NK-92 (cell line): Measurements from ENCODE around the gene LMOD3.

ENCODE experiments used
- DNase-seq: peaks from one replicate; lab custom pipeline; 2025; ENCODE audit not compliant: unreplicated experiment; lab: John Stamatoyannopoulos, UW

Gene LMOD3

DNA sequence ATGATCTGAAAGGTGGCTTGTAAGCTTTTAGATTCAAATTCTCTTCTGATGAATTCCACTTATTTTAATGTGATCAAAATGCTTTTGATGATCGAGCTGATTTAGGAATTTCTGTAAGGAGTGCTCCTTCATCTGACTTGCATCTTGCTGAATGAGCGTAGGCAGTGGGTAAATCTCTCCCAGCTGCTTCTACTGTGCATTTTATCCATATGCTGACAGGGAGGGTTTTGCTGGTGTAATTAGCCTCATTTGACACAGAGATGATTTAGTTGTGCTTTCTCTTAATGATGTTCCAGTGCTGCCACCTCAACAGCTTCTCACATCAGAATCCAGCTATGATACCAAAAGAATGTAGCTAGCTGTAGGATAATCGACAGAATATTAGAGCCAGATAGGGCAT is 3.8 kb upstream of the LMOD3 start:
- DNase-seq, result no peak

GRCh38 chr3:69121950-69122349 is 445 bp downstream of the LMOD3 start:
- no peak for DNase-seq

GRCh38 chr3:69121513-69121912 is 882 bp downstream of the LMOD3 start:
- DNase-seq, result no peak

GRCh38 chr3:69120879-69121464 is 1.4 kb downstream of the LMOD3 start:
- peak; percentile 30 for DNase-seq

- DNase-seq, result no peak
Observed at GRCh38 chr3:69119681-69120080, 2.7 kb downstream of the LMOD3 start.

GRCh38 chr3:69119138-69119537 is 3.3 kb downstream of the LMOD3 start:
- no peak for DNase-seq

GRCh38 chr3:69118555-69118954 is 3.8 kb downstream of the LMOD3 start:
- no peak for DNase-seq

- DNase-seq, result no peak
Observed at GRCh38 chr3:69116897-69117296, 5.5 kb downstream of the LMOD3 start.

DNA sequence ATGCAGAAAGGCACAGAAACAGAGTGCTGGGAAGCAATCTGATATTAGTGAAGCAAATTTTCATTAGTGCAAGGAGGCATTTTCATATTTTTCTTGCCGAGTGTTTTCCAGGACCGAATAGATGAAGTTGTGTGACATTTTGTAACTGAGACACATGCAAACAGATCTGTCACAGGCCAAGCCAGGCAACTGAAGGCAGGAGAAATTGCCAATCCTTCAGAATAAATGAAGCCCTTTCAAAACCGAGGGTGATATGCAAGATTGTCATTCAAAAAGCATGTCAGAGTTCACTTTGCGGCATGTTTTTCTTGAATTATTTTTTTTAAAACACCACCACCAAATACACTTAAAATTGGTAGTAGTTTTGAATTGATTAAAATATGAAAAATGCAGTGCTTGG is 6.2 kb downstream of the LMOD3 start:
- DNase-seq, result no peak

GRCh38 chr3:69115731-69116130 is 6.7 kb downstream of the LMOD3 start:
- DNase-seq, result no peak

DNA sequence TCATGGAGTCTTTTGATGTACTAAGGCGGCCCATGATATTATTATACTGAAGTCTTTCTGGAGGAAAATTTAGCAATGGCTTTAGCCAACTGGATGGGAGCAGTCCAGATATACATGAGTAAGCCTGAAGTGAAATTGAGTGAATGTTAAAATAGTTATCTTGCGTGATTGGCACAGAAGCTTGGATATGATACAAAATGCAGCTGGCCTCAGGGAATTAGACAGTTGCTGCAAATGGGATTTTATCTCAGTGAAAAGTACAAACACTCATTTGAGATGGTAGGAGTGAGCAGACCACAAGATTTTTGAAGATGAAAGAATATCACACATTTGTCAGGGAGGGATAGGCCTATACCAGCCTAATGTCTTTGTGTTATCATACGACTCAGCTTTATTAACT is 8.9 kb downstream of the LMOD3 start:
- no peak for DNase-seq

GRCh38 chr3:69110941-69111546 is 11.4 kb downstream of the LMOD3 start:
- DNase-seq, result no peak

DNA sequence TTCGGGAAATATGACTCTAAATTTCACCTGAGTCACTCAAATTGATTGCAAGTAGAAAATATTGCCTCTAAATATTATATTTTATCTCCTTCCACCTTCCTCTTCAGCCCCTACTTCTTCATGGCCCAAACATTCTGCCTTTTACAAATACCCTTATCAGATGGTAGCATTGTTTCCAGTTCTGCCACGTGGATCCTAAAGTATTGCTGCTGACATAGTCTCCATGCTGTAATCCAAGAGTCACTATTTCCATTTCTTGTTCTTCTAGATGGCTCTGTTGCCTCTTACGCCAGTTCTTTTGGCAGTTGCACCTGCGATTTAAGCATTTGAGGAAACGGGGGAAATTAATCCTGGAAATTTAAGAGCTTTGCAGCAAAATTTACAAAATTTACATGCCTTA is 13.6 kb downstream of the LMOD3 start:
- no peak for DNase-seq

GRCh38 chr3:69107841-69108240 is 14.6 kb downstream of the LMOD3 start:
- no peak for DNase-seq

GRCh38 chr3:69105320-69105719 is 17.1 kb downstream of the LMOD3 start:
- no peak for DNase-seq

DNA sequence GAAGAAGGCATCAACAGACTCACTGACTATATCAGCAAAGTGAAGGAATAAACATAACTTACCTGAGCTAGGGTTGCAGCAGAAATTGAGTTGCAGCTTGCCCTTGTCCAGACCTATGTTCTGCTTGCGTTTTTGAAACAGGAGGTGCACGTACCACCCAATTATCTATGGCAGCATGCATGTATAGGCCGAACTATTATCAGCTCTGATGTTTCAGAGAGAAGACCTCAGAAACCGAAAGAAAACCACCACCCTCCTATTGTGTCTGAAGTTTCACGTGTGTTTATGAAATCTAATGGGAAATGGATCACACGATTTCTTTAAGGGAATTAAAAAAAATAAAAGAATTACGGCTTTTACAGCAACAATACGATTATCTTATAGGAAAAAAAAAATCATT is 17.8 kb downstream of the LMOD3 start:
- no peak for DNase-seq

- DNase-seq, result no peak
Observed at GRCh38 chr3:69103123-69103522, 19.3 kb downstream of the LMOD3 start.

GRCh38 chr3:69102384-69102783 is 20.0 kb downstream of the LMOD3 start:
- no peak for DNase-seq

- no peak for DNase-seq
Observed at GRCh38 chr3:69099576-69099975, 22.8 kb downstream of the LMOD3 start.

GRCh38 chr3:69097407-69098086 is 24.8 kb downstream of the LMOD3 start:
- DNase-seq, result no peak

DNA sequence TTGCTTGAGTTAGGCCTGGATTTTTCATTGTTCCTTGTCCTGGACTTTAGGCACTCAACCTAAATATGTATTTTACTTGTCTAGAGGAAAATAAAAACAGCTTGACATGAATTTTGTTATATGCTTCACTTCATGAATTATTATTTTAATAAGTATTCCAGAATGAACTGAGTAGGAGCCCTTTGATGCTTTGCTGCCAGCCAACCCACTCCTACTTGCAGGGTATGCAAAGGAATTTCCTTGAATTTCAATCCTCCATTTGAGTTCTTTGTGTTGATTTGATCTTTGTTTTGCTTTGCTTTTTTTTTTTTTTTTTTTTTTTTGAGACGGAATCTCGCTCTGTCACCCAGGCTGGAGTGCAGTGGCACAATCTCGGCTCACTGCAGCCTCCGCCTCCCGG is 26.1 kb downstream of the LMOD3 start:
- no peak for DNase-seq

DNA sequence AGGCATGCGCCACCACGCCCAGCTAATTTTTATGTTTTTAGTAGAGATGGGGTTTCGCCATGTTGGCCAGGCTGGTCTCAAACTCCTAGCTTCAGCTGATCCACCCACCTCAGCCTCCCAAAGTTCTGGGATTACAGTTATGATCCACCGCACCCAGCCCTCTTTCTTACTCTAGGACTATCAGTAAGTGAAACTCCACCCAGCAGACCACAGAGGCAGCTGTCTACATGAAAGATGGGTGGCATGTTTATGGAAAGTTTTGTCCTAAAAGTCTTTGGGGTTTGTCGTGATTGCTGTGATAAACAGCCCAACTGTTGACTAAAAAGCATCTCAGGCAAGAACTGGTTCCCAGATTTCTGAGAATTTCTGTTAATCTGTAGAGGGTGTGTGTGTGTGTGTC is 26.8 kb downstream of the LMOD3 start:
- no peak for DNase-seq
